ENCODE results near the gene BNC2. TPM values are rescaled to one million over a fixed set of nuclear protein-coding genes. Genes with fewer than 3 reads are reported as not detected.

BNC2 gene
- total and polyA plus RNA-seq, 2 of the 13 experiments (the other 11 are each of a cell fraction or from before 2014, with no cell fraction given) = not detected

DNA sequence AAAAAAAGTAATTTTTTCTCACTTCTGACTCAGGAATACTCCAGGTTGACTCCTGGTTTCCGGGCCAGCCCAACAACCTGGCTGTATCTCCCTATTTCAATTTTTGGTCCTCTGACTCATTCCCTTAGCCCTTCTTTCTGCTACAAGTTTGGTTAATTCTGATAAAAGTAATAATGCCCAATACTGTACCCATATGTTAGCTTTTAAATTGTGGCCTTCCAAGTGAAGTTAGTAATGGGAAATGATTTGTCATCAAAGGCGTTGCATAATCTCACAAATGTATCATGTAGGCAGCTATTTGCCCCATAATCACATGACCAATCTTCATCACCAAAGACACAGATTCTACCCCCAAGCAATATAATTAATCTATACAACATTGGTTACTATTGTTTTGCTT is 31.1 kb upstream of the BNC2 start:
- FAIRE-seq = no peak
- Histone ChIP-seq H3K27me3 (ENCODE audit: control insufficient read depth in 1 of 2, insufficient read depth in 2 of 2, low read length in 2 of 2) (no peaks in the 10 kb centered on the region), H3K27ac (ENCODE audit: extremely low read length, insufficient read depth, low read length) (no peak overlapping the region), H3K9ac (ENCODE audit: insufficient read depth, low read depth, low read length) (no peak overlapping the region), H3K9me3 (ENCODE audit: low read length) (no peaks in the 10 kb centered on the region), H2AFZ (ENCODE audit: low read length) (no peak overlapping the region), H3K4me1 (ENCODE audit: insufficient read depth, low read length) (no peaks in the 10 kb centered on the region), H3K36me3 (replicated peaks in 1 of 2; ENCODE audit: control insufficient read depth in 1 of 2, insufficient read depth in 2 of 2, low read length in 2 of 2) (no peaks in the 10 kb centered on the region), H4K20me1 (ENCODE audit: insufficient read depth, low read length) (no peaks in the 10 kb centered on the region), H3K4me2 (ENCODE audit: low read depth, low read length) (no peak overlapping the region), H3K79me2 (ENCODE audit: insufficient read depth, low read length) (no peaks in the 10 kb centered on the region), H3K4me3 (replicated peaks in 1 of 3; ENCODE audit: insufficient read depth in 1 of 3, low read depth in 2 of 3, low read length in 3 of 3) (no peak overlapping the region)
- intact Hi-C loops (cut with micrococcal nuclease; ENCODE audit: unreplicated experiment) (no loop called here), in situ Hi-C loops (cut with HindIII; ENCODE audit: extremely low pct_ligation_motif_present, low pct_unique_long_range_greater_than_20kb) (no loop called here)
- no peak for DNase-seq (ENCODE audit: low spot score)
- POLR2A ChIA-PET = no interaction called here
- 2% methylated on average over 2 of the region's 2 CpGs for WGBS (ENCODE audit: low lambda C conversion rate)
- CTCF ChIA-PET (ENCODE audit: low intra/inter-chr PET ratio, low total read pairs) = no interaction called here
- no TSS peak for BruUV-seq (replicated peaks)
- no peak for ATAC-seq
- TF ChIP-seq ZNF136 (CRISPR knock-in tag; IDR thresholded peaks at IDR 0.05; ENCODE audit: low read depth) (no peak), TBX2 (CRISPR knock-in tag; IDR thresholded peaks at IDR 0.05; ENCODE audit: borderline replicate concordance) (no peak), SMAD9 (CRISPR knock-in tag; IDR thresholded peaks at IDR 0.05) (no peak), HNRNPH1 (optimal IDR thresholded peaks at IDR 0.05; ENCODE audit: low read depth, low read length) (no peak), ZNF30 (CRISPR knock-in tag; IDR thresholded peaks at IDR 0.05) (no peak), ARHGAP35 (CRISPR knock-in tag; IDR thresholded peaks at IDR 0.05; ENCODE audit: borderline replicate concordance) (no peak), ZNF644 (CRISPR knock-in tag; IDR thresholded peaks at IDR 0.05; ENCODE audit: low read depth) (no peak), JUND (CRISPR knock-in tag; IDR thresholded peaks at IDR 0.05) (no peak), PHF8 (CRISPR knock-in tag; IDR thresholded peaks at IDR 0.05) (no peak), SSRP1 (CRISPR knock-in tag; IDR thresholded peaks at IDR 0.05) (no peak), KDM4B (CRISPR knock-in tag; IDR thresholded peaks at IDR 0.05) (no peak)
- TF ChIP-seq, protein P1, sequence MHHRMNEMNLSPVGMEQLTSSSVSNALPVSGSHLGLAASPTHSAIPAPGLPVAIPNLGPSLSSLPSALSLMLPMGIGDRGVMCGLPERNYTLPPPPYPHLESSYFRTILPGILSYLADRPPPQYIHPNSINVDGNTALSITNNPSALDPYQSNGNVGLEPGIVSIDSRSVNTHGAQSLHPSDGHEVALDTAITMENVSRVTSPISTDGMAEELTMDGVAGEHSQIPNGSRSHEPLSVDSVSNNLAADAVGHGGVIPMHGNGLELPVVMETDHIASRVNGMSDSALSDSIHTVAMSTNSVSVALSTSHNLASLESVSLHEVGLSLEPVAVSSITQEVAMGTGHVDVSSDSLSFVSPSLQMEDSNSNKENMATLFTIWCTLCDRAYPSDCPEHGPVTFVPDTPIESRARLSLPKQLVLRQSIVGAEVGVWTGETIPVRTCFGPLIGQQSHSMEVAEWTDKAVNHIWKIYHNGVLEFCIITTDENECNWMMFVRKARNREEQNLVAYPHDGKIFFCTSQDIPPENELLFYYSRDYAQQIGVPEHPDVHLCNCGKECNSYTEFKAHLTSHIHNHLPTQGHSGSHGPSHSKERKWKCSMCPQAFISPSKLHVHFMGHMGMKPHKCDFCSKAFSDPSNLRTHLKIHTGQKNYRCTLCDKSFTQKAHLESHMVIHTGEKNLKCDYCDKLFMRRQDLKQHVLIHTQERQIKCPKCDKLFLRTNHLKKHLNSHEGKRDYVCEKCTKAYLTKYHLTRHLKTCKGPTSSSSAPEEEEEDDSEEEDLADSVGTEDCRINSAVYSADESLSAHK (CRISPR knock-in tag; IDR thresholded peaks at IDR 0.05; ENCODE audit: borderline replicate concordance) = no peak
- TF ChIP-seq, protein P2, sequence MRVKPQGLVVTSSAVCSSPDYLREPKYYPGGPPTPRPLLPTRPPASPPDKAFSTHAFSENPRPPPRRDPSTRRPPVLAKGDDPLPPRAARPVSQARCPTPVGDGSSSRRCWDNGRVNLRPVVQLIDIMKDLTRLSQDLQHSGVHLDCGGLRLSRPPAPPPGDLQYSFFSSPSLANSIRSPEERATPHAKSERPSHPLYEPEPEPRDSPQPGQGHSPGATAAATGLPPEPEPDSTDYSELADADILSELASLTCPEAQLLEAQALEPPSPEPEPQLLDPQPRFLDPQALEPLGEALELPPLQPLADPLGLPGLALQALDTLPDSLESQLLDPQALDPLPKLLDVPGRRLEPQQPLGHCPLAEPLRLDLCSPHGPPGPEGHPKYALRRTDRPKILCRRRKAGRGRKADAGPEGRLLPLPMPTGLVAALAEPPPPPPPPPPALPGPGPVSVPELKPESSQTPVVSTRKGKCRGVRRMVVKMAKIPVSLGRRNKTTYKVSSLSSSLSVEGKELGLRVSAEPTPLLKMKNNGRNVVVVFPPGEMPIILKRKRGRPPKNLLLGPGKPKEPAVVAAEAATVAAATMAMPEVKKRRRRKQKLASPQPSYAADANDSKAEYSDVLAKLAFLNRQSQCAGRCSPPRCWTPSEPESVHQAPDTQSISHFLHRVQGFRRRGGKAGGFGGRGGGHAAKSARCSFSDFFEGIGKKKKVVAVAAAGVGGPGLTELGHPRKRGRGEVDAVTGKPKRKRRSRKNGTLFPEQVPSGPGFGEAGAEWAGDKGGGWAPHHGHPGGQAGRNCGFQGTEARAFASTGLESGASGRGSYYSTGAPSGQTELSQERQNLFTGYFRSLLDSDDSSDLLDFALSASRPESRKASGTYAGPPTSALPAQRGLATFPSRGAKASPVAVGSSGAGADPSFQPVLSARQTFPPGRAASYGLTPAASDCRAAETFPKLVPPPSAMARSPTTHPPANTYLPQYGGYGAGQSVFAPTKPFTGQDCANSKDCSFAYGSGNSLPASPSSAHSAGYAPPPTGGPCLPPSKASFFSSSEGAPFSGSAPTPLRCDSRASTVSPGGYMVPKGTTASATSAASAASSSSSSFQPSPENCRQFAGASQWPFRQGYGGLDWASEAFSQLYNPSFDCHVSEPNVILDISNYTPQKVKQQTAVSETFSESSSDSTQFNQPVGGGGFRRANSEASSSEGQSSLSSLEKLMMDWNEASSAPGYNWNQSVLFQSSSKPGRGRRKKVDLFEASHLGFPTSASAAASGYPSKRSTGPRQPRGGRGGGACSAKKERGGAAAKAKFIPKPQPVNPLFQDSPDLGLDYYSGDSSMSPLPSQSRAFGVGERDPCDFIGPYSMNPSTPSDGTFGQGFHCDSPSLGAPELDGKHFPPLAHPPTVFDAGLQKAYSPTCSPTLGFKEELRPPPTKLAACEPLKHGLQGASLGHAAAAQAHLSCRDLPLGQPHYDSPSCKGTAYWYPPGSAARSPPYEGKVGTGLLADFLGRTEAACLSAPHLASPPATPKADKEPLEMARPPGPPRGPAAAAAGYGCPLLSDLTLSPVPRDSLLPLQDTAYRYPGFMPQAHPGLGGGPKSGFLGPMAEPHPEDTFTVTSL (CRISPR knock-in tag; IDR thresholded peaks at IDR 0.05; ENCODE audit: borderline replicate concordance) = no peak
- TF ChIP-seq, protein P3, sequence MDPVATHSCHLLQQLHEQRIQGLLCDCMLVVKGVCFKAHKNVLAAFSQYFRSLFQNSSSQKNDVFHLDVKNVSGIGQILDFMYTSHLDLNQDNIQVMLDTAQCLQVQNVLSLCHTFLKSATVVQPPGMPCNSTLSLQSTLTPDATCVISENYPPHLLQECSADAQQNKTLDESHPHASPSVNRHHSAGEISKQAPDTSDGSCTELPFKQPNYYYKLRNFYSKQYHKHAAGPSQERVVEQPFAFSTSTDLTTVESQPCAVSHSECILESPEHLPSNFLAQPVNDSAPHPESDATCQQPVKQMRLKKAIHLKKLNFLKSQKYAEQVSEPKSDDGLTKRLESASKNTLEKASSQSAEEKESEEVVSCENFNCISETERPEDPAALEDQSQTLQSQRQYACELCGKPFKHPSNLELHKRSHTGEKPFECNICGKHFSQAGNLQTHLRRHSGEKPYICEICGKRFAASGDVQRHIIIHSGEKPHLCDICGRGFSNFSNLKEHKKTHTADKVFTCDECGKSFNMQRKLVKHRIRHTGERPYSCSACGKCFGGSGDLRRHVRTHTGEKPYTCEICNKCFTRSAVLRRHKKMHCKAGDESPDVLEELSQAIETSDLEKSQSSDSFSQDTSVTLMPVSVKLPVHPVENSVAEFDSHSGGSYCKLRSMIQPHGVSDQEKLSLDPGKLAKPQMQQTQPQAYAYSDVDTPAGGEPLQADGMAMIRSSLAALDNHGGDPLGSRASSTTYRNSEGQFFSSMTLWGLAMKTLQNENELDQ (CRISPR knock-in tag; IDR thresholded peaks at IDR 0.05; ENCODE audit: borderline replicate concordance) = no peak
